Panc1 (cell line): ENCODE data around the gene ZNF716.

Experiments
- POLR2AphosphoS5 ChIP-seq: IDR thresholded peaks from 2 replicates; pipeline ENCODE4 v1.6.1; 2012; ENCODE audit warnings: mild to moderate bottlenecking, low read depth, low read length, moderate library complexity
- SIN3A ChIP-seq: IDR thresholded peaks from 2 replicates; pipeline ENCODE4 v1.6.1; 2012; ENCODE audit warnings: low read depth, mild to moderate bottlenecking, low read length, moderate library complexity, borderline replicate concordance; ENCODE audit not compliant: insufficient read depth
- TCF7L2 ChIP-seq: IDR thresholded peaks from 2 replicates; pipeline ENCODE4 v1.6.1; 2011; ENCODE audit warnings: mild to moderate bottlenecking, low read depth, low read length, inconsistent platforms
- TF ChIP-seq, protein P1 (sequence below): fragments of 450-650 bp; IDR thresholded peaks from 2 replicates; pipeline ENCODE4 v1.5.1; 2017; ENCODE audit warnings: mild to moderate bottlenecking
- TF ChIP-seq, protein P2 (sequence below), 2 experiments: IDR thresholded peaks; 2 replicates each; pipeline ENCODE4 v1.6.1; 2011 to 2012; ENCODE audit warnings: low read depth in 2 of 2, control low read depth in 1 of 2, low read length in 1 of 2, mild to moderate bottlenecking in 1 of 2, moderate library complexity in 1 of 2; ENCODE audit not compliant: insufficient read depth in 1 of 2

- TF ChIP-seq, protein P1, sequence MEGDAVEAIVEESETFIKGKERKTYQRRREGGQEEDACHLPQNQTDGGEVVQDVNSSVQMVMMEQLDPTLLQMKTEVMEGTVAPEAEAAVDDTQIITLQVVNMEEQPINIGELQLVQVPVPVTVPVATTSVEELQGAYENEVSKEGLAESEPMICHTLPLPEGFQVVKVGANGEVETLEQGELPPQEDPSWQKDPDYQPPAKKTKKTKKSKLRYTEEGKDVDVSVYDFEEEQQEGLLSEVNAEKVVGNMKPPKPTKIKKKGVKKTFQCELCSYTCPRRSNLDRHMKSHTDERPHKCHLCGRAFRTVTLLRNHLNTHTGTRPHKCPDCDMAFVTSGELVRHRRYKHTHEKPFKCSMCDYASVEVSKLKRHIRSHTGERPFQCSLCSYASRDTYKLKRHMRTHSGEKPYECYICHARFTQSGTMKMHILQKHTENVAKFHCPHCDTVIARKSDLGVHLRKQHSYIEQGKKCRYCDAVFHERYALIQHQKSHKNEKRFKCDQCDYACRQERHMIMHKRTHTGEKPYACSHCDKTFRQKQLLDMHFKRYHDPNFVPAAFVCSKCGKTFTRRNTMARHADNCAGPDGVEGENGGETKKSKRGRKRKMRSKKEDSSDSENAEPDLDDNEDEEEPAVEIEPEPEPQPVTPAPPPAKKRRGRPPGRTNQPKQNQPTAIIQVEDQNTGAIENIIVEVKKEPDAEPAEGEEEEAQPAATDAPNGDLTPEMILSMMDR, result no peak
- TF ChIP-seq SIN3A (no peak), POLR2AphosphoS5 (no peak), TCF7L2 (no peak)
- TF ChIP-seq, protein P2, sequence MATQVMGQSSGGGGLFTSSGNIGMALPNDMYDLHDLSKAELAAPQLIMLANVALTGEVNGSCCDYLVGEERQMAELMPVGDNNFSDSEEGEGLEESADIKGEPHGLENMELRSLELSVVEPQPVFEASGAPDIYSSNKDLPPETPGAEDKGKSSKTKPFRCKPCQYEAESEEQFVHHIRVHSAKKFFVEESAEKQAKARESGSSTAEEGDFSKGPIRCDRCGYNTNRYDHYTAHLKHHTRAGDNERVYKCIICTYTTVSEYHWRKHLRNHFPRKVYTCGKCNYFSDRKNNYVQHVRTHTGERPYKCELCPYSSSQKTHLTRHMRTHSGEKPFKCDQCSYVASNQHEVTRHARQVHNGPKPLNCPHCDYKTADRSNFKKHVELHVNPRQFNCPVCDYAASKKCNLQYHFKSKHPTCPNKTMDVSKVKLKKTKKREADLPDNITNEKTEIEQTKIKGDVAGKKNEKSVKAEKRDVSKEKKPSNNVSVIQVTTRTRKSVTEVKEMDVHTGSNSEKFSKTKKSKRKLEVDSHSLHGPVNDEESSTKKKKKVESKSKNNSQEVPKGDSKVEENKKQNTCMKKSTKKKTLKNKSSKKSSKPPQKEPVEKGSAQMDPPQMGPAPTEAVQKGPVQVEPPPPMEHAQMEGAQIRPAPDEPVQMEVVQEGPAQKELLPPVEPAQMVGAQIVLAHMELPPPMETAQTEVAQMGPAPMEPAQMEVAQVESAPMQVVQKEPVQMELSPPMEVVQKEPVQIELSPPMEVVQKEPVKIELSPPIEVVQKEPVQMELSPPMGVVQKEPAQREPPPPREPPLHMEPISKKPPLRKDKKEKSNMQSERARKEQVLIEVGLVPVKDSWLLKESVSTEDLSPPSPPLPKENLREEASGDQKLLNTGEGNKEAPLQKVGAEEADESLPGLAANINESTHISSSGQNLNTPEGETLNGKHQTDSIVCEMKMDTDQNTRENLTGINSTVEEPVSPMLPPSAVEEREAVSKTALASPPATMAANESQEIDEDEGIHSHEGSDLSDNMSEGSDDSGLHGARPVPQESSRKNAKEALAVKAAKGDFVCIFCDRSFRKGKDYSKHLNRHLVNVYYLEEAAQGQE (IDR thresholded peaks at IDR 0.05; ENCODE audit: insufficient read depth in 1 of 2, low read depth in 2 of 2, low read length in 1 of 2), result no peak
These were observed 25.3 kb upstream of the ZNF716 start for GRCh38 chr7:57424515-57425238.
